Measurements from ENCODE around the gene TMEM108. TPM values are rescaled to one million over a fixed set of nuclear protein-coding genes. Genes with fewer than 3 reads are reported as not detected.

The TMEM108 gene
- total and polyA plus RNA-seq, 3 experiments from 2014 or later, result not detected

- CTCF ChIA-PET, result interaction anchor here (0.8 kb wide), 1 partner anchor 292 kb away, joined by 3 read pairs; no protein-coding TSS in a partner anchor
- POLR2A ChIA-PET, result no interaction called here
- no peaks in the 10 kb centered on the region for H3K9me3 ChIP-seq (ENCODE audit: low read length)
- no peak overlapping the region for H3K27ac Mint-ChIP-seq
- H3K36me3 ChIP-seq (ENCODE audit: insufficient read depth, low read length), result no peaks in the 10 kb centered on the region
- H3K4me3 Mint-ChIP-seq, result no peak overlapping the region
- H3K36me3 Mint-ChIP-seq, result no peaks in the 10 kb centered on the region
- no peaks in the 10 kb centered on the region for H3K27me3 Mint-ChIP-seq
- H3K9me3 Mint-ChIP-seq, result peaks cover 0 to 4% (median 2%) of the 10 kb centered on the region in 5 donors
- no peaks in the 10 kb centered on the region for H3K27me3 ChIP-seq (ENCODE audit: insufficient read depth, low read length, poor library complexity, severe bottlenecking)
- H3K4me1 ChIP-seq (ENCODE audit: insufficient read depth, low read length), result no peaks in the 10 kb centered on the region
- H3K4me3 ChIP-seq (ENCODE audit: low read length), result no peak overlapping the region
- H3K4me1 Mint-ChIP-seq, result no peaks in the 10 kb centered on the region
- no peak for DNase-seq
- H3K27ac ChIP-seq (ENCODE audit: low read depth, low read length), result no peak overlapping the region
These were observed 263.5 kb downstream of the TMEM108 start for GRCh38 chr3:133301731-133302130.

- H3K4me1 Mint-ChIP-seq, result no peaks in the 10 kb centered on the region
- Histone ChIP-seq H3K36me3 (ENCODE audit: insufficient read depth, low read length) (no peaks in the 10 kb centered on the region), H3K27ac (ENCODE audit: low read depth, low read length) (no peak overlapping the region), H3K4me1 (ENCODE audit: insufficient read depth, low read length) (no peaks in the 10 kb centered on the region), H3K4me3 (ENCODE audit: low read length) (no peak overlapping the region), H3K27me3 (ENCODE audit: insufficient read depth, low read length, poor library complexity, severe bottlenecking) (no peaks in the 10 kb centered on the region), H3K9me3 (ENCODE audit: low read length) (no peaks in the 10 kb centered on the region)
- H3K27me3 Mint-ChIP-seq, result no peaks in the 10 kb centered on the region
- POLR2A ChIA-PET, result no interaction called here
- no peak overlapping the region for H3K27ac Mint-ChIP-seq
- CTCF ChIA-PET, result no interaction called here
- DNase-seq, result no peak
- no peak overlapping the region for H3K4me3 Mint-ChIP-seq
- peaks cover 0 to 9% (median 4%) of the 10 kb centered on the region in 5 donors for H3K9me3 Mint-ChIP-seq
- H3K36me3 Mint-ChIP-seq, result no peaks in the 10 kb centered on the region
These were observed 265.2 kb downstream of the TMEM108 start for GRCh38 chr3:133303430-133303829.

- CTCF ChIA-PET, result no interaction called here
- Histone ChIP-seq H3K9me3 (ENCODE audit: low read length) (no peaks in the 10 kb centered on the region), H3K27me3 (ENCODE audit: insufficient read depth, low read length, poor library complexity, severe bottlenecking) (no peaks in the 10 kb centered on the region), H3K4me3 (ENCODE audit: low read length) (no peak overlapping the region), H3K36me3 (ENCODE audit: insufficient read depth, low read length) (no peaks in the 10 kb centered on the region), H3K4me1 (ENCODE audit: insufficient read depth, low read length) (no peaks in the 10 kb centered on the region), H3K27ac (ENCODE audit: low read depth, low read length) (no peak overlapping the region)
- no peak for DNase-seq
- Mint-ChIP-seq H3K4me3 (no peak overlapping the region), H3K4me1 (no peaks in the 10 kb centered on the region), H3K9me3 (peaks cover 12 to 31% (median 21%) of the 10 kb centered on the region in 5 donors), H3K27ac (no peak overlapping the region), H3K27me3 (peaks cover 19 to 39% of the 10 kb centered on the region in 2 donors), H3K36me3 (peaks cover 0 to 2% (median 0%) of the 10 kb centered on the region in 3 donors)
- POLR2A ChIA-PET, result no interaction called here
These were observed 279.7 kb downstream of the TMEM108 start for GRCh38 chr3:133317866-133318265.

- Mint-ChIP-seq H3K4me3 (no peak overlapping the region), H3K27ac (no peak overlapping the region), H3K9me3 (peaks cover 0 to 6% (median 3%) of the 10 kb centered on the region in 5 donors), H3K4me1 (no peaks in the 10 kb centered on the region), H3K27me3 (peaks cover 2 to 8% of the 10 kb centered on the region in 2 donors), H3K36me3 (no peaks in the 10 kb centered on the region)
- Histone ChIP-seq H3K4me1 (ENCODE audit: insufficient read depth, low read length) (no peaks in the 10 kb centered on the region), H3K36me3 (ENCODE audit: insufficient read depth, low read length) (no peaks in the 10 kb centered on the region), H3K4me3 (ENCODE audit: low read length) (no peak overlapping the region), H3K27ac (ENCODE audit: low read depth, low read length) (no peak overlapping the region), H3K27me3 (ENCODE audit: insufficient read depth, low read length, poor library complexity, severe bottlenecking) (no peaks in the 10 kb centered on the region), H3K9me3 (ENCODE audit: low read length) (no peaks in the 10 kb centered on the region)
- CTCF ChIA-PET, result no interaction called here
- DNase-seq, result no peak
- POLR2A ChIA-PET, result no interaction called here
These were observed 290.2 kb downstream of the TMEM108 start for GRCh38 chr3:133328373-133328772.

GRCh38 chr3:133329626-133330025, 291.4 kb downstream of the TMEM108 start:
- Histone ChIP-seq H3K36me3 (ENCODE audit: insufficient read depth, low read length) (no peaks in the 10 kb centered on the region), H3K4me3 (ENCODE audit: low read length) (no peak overlapping the region), H3K4me1 (ENCODE audit: insufficient read depth, low read length) (no peaks in the 10 kb centered on the region), H3K27me3 (ENCODE audit: insufficient read depth, low read length, poor library complexity, severe bottlenecking) (no peaks in the 10 kb centered on the region), H3K9me3 (ENCODE audit: low read length) (no peaks in the 10 kb centered on the region), H3K27ac (ENCODE audit: low read depth, low read length) (no peak overlapping the region)
- Mint-ChIP-seq H3K4me3 (no peak overlapping the region), H3K27me3 (peaks cover 2 to 13% of the 10 kb centered on the region in 2 donors), H3K9me3 (no peaks in the 10 kb centered on the region), H3K36me3 (no peaks in the 10 kb centered on the region), H3K4me1 (no peaks in the 10 kb centered on the region), H3K27ac (no peak overlapping the region)
- ChIA-PET CTCF (no interaction called here), POLR2A (no interaction called here)
- no peak for DNase-seq

- Mint-ChIP-seq H3K9me3 (no peaks in the 10 kb centered on the region), H3K27ac (no peak overlapping the region), H3K27me3 (peaks cover 2 to 13% of the 10 kb centered on the region in 2 donors), H3K36me3 (no peaks in the 10 kb centered on the region), H3K4me1 (no peaks in the 10 kb centered on the region), H3K4me3 (no peak overlapping the region)
- no peak overlapping the region for H3K4me3 ChIP-seq (ENCODE audit: low read length)
- H3K36me3 ChIP-seq (ENCODE audit: insufficient read depth, low read length), result no peaks in the 10 kb centered on the region
- no peaks in the 10 kb centered on the region for H3K4me1 ChIP-seq (ENCODE audit: insufficient read depth, low read length)
- ChIA-PET CTCF (no interaction called here), POLR2A (no interaction called here)
- H3K9me3 ChIP-seq (ENCODE audit: low read length), result no peaks in the 10 kb centered on the region
- DNase-seq, result no peak
- H3K27ac ChIP-seq (ENCODE audit: low read depth, low read length), result no peak overlapping the region
- no peaks in the 10 kb centered on the region for H3K27me3 ChIP-seq (ENCODE audit: insufficient read depth, low read length, poor library complexity, severe bottlenecking)
These were observed 291.9 kb downstream of the TMEM108 start for GRCh38 chr3:133330065-133330464.

GRCh38 chr3:133330522-133330921, 292.3 kb downstream of the TMEM108 start:
- Histone ChIP-seq H3K36me3 (ENCODE audit: insufficient read depth, low read length) (no peaks in the 10 kb centered on the region), H3K27ac (ENCODE audit: low read depth, low read length) (no peak overlapping the region), H3K27me3 (ENCODE audit: insufficient read depth, low read length, poor library complexity, severe bottlenecking) (no peaks in the 10 kb centered on the region), H3K9me3 (ENCODE audit: low read length) (no peaks in the 10 kb centered on the region), H3K4me1 (ENCODE audit: insufficient read depth, low read length) (no peaks in the 10 kb centered on the region), H3K4me3 (ENCODE audit: low read length) (no peak overlapping the region)
- Mint-ChIP-seq H3K4me1 (no peaks in the 10 kb centered on the region), H3K27me3 (peaks cover 2 to 13% of the 10 kb centered on the region in 2 donors), H3K36me3 (no peaks in the 10 kb centered on the region), H3K9me3 (no peaks in the 10 kb centered on the region), H3K4me3 (no peak overlapping the region), H3K27ac (no peak overlapping the region)
- CTCF ChIA-PET, result no interaction called here
- no peak for DNase-seq
- POLR2A ChIA-PET, result no interaction called here

GRCh38 chr3:133354721-133355120, 316.5 kb downstream of the TMEM108 start:
- DNase-seq, result no peak
- Histone ChIP-seq H3K36me3 (ENCODE audit: insufficient read depth, low read length) (no peaks in the 10 kb centered on the region), H3K4me3 (ENCODE audit: low read length) (no peak overlapping the region), H3K27me3 (ENCODE audit: insufficient read depth, low read length, poor library complexity, severe bottlenecking) (no peaks in the 10 kb centered on the region), H3K9me3 (ENCODE audit: low read length) (no peaks in the 10 kb centered on the region), H3K4me1 (ENCODE audit: insufficient read depth, low read length) (no peaks in the 10 kb centered on the region), H3K27ac (ENCODE audit: low read depth, low read length) (no peak overlapping the region)
- ChIA-PET CTCF (no interaction called here), POLR2A (no interaction called here)
- H3K27me3 Mint-ChIP-seq, result peaks cover 0 to 8% of the 10 kb centered on the region in 2 donors
- H3K36me3 Mint-ChIP-seq, result no peaks in the 10 kb centered on the region
- no peak overlapping the region for H3K27ac Mint-ChIP-seq
- H3K4me1 Mint-ChIP-seq, result no peaks in the 10 kb centered on the region
- H3K9me3 Mint-ChIP-seq, result peaks cover 0 to 8% (median 5%) of the 10 kb centered on the region in 5 donors
- H3K4me3 Mint-ChIP-seq, result no peak overlapping the region

GRCh38 chr3:133360476-133360875, 322.3 kb downstream of the TMEM108 start:
- peaks cover 3 to 6% of the 10 kb centered on the region in 2 donors for H3K27me3 Mint-ChIP-seq
- Histone ChIP-seq H3K27ac (ENCODE audit: low read depth, low read length) (no peak overlapping the region), H3K9me3 (ENCODE audit: low read length) (no peaks in the 10 kb centered on the region), H3K4me1 (ENCODE audit: insufficient read depth, low read length) (no peaks in the 10 kb centered on the region), H3K36me3 (ENCODE audit: insufficient read depth, low read length) (no peaks in the 10 kb centered on the region), H3K27me3 (ENCODE audit: insufficient read depth, low read length, poor library complexity, severe bottlenecking) (no peaks in the 10 kb centered on the region), H3K4me3 (ENCODE audit: low read length) (no peak overlapping the region)
- peaks cover 0 to 11% (median 0%) of the 10 kb centered on the region in 3 donors for H3K4me1 Mint-ChIP-seq
- no peak overlapping the region for H3K27ac Mint-ChIP-seq
- ChIA-PET CTCF (no interaction called here), POLR2A (no interaction called here)
- peaks cover 0 to 8% (median 3%) of the 10 kb centered on the region in 5 donors for H3K9me3 Mint-ChIP-seq
- H3K36me3 Mint-ChIP-seq, result no peaks in the 10 kb centered on the region
- DNase-seq, result no peak
- H3K4me3 Mint-ChIP-seq, result no peak overlapping the region
